ACC112 (cell line): ENCODE data around the gene CHSY1.

ENCODE experiments used
- H2AFZ ChIP-seq: fragments of 200-600 bp; sonication (generic); one replicate; pipeline ENCODE4 v1.6.0; 2017; ENCODE audit warnings: antibody characterized with exemption, low read length; ENCODE audit not compliant: unreplicated experiment
- H3K27ac ChIP-seq: fragments of 200-600 bp; sonication (generic); 2 replicates; pipeline ENCODE4 v1.5.1; 2014; ENCODE audit warnings: low read depth, mild to moderate bottlenecking, antibody characterized with exemption, low read length, moderate library complexity
- H3K27me3 ChIP-seq: fragments of 200-600 bp; sonication (generic); 2 replicates; pipeline ENCODE4 v1.6.1; 2014; ENCODE audit warnings: mild to moderate bottlenecking, antibody characterized with exemption, low read length, moderate library complexity, mixed read lengths; ENCODE audit not compliant: insufficient read depth
- H3K36me3 ChIP-seq: fragments of 200-600 bp; sonication (generic); 2 replicates; pipeline ENCODE4 v1.6.1; 2016; ENCODE audit warnings: mild to moderate bottlenecking, antibody characterized with exemption, low read length, moderate library complexity, mixed read lengths; ENCODE audit not compliant: insufficient read depth
- H3K4me1 ChIP-seq: fragments of 200-600 bp; sonication (generic); one replicate; pipeline ENCODE4 v1.6.1; 2016; ENCODE audit warnings: low read length, mixed read lengths; ENCODE audit not compliant: insufficient read depth, unreplicated experiment, control insufficient read depth
- H3K4me3 ChIP-seq: fragments of 200-600 bp; sonication (generic); 2 replicates; pipeline ENCODE4 v1.5.1; 2014; ENCODE audit warnings: mild to moderate bottlenecking, low read depth, low read length
- H3K79me2 ChIP-seq: fragments of 200-600 bp; sonication (generic); one replicate; pipeline ENCODE4 v1.6.0; 2016; ENCODE audit warnings: low read length; ENCODE audit not compliant: control insufficient read depth, unreplicated experiment, insufficient read depth

Gene CHSY1

GRCh38 chr15:101158166-101159095 lies 93.4 kb downstream of the CHSY1 start:
- no peak overlapping the region for H3K4me3 ChIP-seq
- H3K36me3 ChIP-seq, result no peaks in the 10 kb centered on the region
- no peak overlapping the region for H2AFZ ChIP-seq
- H3K27me3 ChIP-seq, result no peaks in the 10 kb centered on the region
- no peak overlapping the region for H3K27ac ChIP-seq
- H3K4me1 ChIP-seq, result no peaks in the 10 kb centered on the region
- H3K79me2 ChIP-seq, result no peaks in the 10 kb centered on the region

GRCh38 chr15:101157721-101158120 lies 94.1 kb downstream of the CHSY1 start:
- H3K27ac ChIP-seq, result no peak overlapping the region
- no peaks in the 10 kb centered on the region for H3K79me2 ChIP-seq
- no peak overlapping the region for H2AFZ ChIP-seq
- no peak overlapping the region for H3K4me3 ChIP-seq
- H3K36me3 ChIP-seq, result no peaks in the 10 kb centered on the region
- H3K4me1 ChIP-seq, result no peaks in the 10 kb centered on the region
- H3K27me3 ChIP-seq, result no peaks in the 10 kb centered on the region

DNA sequence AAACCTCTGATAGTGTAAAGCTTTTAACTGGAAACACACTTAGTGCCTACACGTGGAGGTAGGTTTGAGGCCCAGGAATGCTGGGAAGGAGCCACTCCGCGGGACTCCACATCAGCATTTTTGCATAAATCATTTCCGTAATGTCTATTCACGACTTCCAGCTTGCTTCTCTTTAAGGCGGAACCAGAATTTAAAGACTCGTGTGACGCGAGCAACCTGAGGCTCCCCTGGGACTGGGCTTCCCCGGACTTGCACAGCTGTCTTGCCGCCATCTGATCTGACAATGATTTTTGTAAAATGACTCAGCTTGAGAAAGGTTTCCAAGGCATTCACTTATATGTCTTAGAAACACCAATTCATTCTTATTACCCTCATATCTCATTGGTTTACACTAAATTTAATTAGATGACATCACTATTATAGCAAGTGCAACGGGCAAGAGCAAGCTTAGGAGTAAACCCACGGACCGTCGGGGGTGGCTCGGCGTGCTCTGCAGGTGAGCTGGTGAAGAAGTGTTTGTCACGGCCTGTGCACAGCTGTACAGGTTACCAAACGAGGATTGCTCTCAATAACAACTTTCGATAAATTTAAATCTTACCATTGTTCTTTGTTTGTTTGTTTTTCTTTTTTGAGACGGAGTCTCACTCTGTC lies 95.2 kb downstream of the CHSY1 start:
- H3K4me1 ChIP-seq, result no peaks in the 10 kb centered on the region
- no peaks in the 10 kb centered on the region for H3K36me3 ChIP-seq
- H3K27me3 ChIP-seq, result no peaks in the 10 kb centered on the region
- H3K27ac ChIP-seq, result no peak overlapping the region
- no peak overlapping the region for H2AFZ ChIP-seq
- no peak overlapping the region for H3K4me3 ChIP-seq
- H3K79me2 ChIP-seq, result no peaks in the 10 kb centered on the region

GRCh38 chr15:101156061-101156460 lies 95.8 kb downstream of the CHSY1 start:
- H3K4me1 ChIP-seq, result no peaks in the 10 kb centered on the region
- no peaks in the 10 kb centered on the region for H3K36me3 ChIP-seq
- no peaks in the 10 kb centered on the region for H3K27me3 ChIP-seq
- H3K27ac ChIP-seq, result no peak overlapping the region
- H2AFZ ChIP-seq, result no peak overlapping the region
- no peaks in the 10 kb centered on the region for H3K79me2 ChIP-seq
- no peak overlapping the region for H3K4me3 ChIP-seq

GRCh38 chr15:101153801-101154656 lies 97.8 kb downstream of the CHSY1 start:
- Histone ChIP-seq H3K36me3 (no peaks in the 10 kb centered on the region), H3K27ac (no peak overlapping the region), H3K27me3 (no peaks in the 10 kb centered on the region), H3K79me2 (no peaks in the 10 kb centered on the region), H2AFZ (no peak overlapping the region), H3K4me3 (no peak overlapping the region), H3K4me1 (no peaks in the 10 kb centered on the region)

DNA sequence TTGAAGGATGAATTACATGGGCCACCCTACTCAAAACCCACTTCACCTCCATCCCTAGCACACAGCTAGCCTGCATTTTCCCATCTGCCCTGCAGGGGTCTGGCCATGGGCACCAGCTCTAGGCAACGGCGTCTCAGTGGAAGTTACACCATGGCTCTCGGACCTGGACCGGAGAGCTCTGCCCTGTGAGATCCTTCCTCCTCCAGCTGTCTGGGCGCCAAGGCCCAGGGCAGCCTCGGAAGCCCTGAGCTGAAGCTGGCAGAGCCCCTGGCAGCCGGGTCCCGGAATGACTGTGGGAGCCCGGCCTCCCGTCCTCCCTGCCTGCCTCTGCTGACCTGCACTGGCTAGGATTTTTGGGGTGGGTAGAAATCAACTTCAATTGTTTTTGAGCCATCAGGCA lies 98.9 kb downstream of the CHSY1 start:
- no peak overlapping the region for H2AFZ ChIP-seq
- no peaks in the 10 kb centered on the region for H3K27me3 ChIP-seq
- no peaks in the 10 kb centered on the region for H3K36me3 ChIP-seq
- H3K27ac ChIP-seq, result no peak overlapping the region
- H3K4me3 ChIP-seq, result no peak overlapping the region
- no peaks in the 10 kb centered on the region for H3K79me2 ChIP-seq
- no peaks in the 10 kb centered on the region for H3K4me1 ChIP-seq

DNA sequence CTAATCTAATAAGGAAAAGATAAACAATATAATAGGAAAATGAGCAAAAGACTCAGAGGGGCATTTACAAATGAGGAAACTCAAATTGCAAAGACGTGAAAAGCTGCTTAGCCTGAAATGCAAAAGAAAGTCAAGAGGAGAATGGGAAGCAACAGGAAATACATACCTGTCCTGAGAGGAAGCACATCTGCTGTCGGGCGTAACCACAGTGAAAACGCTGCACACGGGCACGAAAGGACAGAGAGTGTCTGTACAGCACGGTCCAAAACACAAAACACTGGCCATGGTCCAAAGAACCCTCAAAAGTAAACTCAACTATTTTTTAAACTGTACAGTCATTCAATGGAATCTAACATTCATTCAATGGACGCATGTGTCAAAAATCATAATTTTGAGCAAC lies 100.6 kb downstream of the CHSY1 start:
- H3K4me1 ChIP-seq, result no peaks in the 10 kb centered on the region
- no peaks in the 10 kb centered on the region for H3K27me3 ChIP-seq
- H3K27ac ChIP-seq, result no peak overlapping the region
- no peak overlapping the region for H2AFZ ChIP-seq
- no peak overlapping the region for H3K4me3 ChIP-seq
- no peaks in the 10 kb centered on the region for H3K36me3 ChIP-seq
- no peaks in the 10 kb centered on the region for H3K79me2 ChIP-seq

GRCh38 chr15:101150723-101151040 lies 101.2 kb downstream of the CHSY1 start:
- no peak overlapping the region for H3K4me3 ChIP-seq
- H2AFZ ChIP-seq, result no peak overlapping the region
- H3K79me2 ChIP-seq, result no peaks in the 10 kb centered on the region
- no peak overlapping the region for H3K27ac ChIP-seq
- no peaks in the 10 kb centered on the region for H3K36me3 ChIP-seq
- H3K27me3 ChIP-seq, result no peaks in the 10 kb centered on the region
- H3K4me1 ChIP-seq, result no peaks in the 10 kb centered on the region

DNA sequence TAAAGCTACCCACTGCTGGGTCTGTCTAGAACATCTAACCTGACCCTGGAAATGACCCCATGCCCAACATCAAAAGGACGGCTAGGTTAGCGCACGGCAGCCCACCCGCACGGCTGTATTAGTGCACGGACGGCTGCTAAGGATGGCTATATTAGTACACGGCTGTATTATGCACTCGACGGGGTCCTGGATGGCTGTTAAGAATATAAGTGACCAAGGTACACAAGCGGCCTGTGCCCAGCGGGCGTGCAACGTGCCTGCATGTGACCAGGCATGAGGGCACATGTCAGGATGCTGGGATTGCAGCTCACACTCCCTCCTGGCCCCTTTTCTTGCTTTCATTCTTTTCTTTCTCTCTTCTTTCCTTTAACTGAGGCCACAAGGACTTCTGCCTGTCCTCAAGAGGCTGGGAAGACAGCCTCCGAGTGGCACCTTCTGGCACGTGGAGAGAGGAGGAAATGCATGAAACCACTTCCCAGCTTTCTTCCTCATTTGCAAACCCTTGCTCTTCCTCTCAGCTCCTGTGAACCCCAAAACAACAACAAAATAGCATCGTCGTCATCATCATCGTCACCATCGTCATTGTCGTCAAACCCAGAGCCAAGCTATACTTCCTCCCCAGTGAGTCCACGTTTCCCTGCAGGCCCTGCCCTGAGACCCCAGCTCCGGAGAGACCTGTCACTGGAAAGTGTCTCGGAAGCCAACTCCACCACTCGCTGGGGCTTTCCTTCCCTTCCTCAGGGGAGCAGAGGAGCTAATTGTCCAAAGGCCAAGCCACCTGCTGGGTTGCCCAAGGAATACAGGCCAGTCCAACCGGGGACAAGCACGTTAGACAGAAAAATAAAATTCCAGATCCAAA lies 101.8 kb downstream of the CHSY1 start:
- no peaks in the 10 kb centered on the region for H3K4me1 ChIP-seq
- H3K79me2 ChIP-seq, result no peaks in the 10 kb centered on the region
- H2AFZ ChIP-seq, result no peak overlapping the region
- no peaks in the 10 kb centered on the region for H3K27me3 ChIP-seq
- no peak overlapping the region for H3K27ac ChIP-seq
- H3K36me3 ChIP-seq, result no peaks in the 10 kb centered on the region
- H3K4me3 ChIP-seq, result no peak overlapping the region
